T-helper 2 cell treated with Interferon-gamma antibody and Interleukin-4, amounts not matched to agents 5 μg/mL and 100 μg/mL, for 36 hours (primary cell): ENCODE results near the gene RRP15.

Experiments used
- DNase-seq: peaks from one replicate; pipeline ENCODE4 v3.0.0; 2021; ENCODE audit warnings: low spot score
- H3K27ac Mint-ChIP-seq: one replicate; pipeline ENCODE4 v1.8.0; 2021; ENCODE audit warnings: mild to moderate bottlenecking, mixed read lengths
- H3K27me3 Mint-ChIP-seq: one replicate; pipeline ENCODE4 v1.8.0; 2021; ENCODE audit warnings: low read depth, mixed read lengths
- H3K36me3 Mint-ChIP-seq: one replicate; pipeline ENCODE4 v1.8.0; 2021; ENCODE audit warnings: low read depth, mixed read lengths
- H3K4me1 Mint-ChIP-seq: one replicate; pipeline ENCODE4 v1.8.0; 2021; ENCODE audit warnings: low read depth, mixed read lengths
- H3K4me3 Mint-ChIP-seq: one replicate; pipeline ENCODE4 v1.8.0; 2022; ENCODE audit warnings: mild to moderate bottlenecking, moderate library complexity, mixed read lengths
- H3K9me3 Mint-ChIP-seq: one replicate; pipeline ENCODE4 v1.8.0; 2021; ENCODE audit warnings: mixed read lengths

The RRP15 gene

GRCh38 chr1:218336328-218336727 lies 51.2 kb downstream of the RRP15 start:
- Mint-ChIP-seq H3K4me3 (no peak overlapping the region), H3K27ac (no peak overlapping the region), H3K9me3 (no peaks in the 10 kb centered on the region), H3K36me3 (peaks cover 5% of the 10 kb centered on the region), H3K4me1 (no peaks in the 10 kb centered on the region), H3K27me3 (peaks cover 4% of the 10 kb centered on the region)
- DNase-seq, result no peak

GRCh38 chr1:218339267-218339831 lies 54.3 kb downstream of the RRP15 start:
- Mint-ChIP-seq H3K27ac (no peak overlapping the region), H3K9me3 (no peaks in the 10 kb centered on the region), H3K4me1 (peaks cover 2% of the 10 kb centered on the region), H3K27me3 (peaks cover 10% of the 10 kb centered on the region), H3K4me3 (no peak overlapping the region), H3K36me3 (no peaks in the 10 kb centered on the region)
- no peak for DNase-seq

GRCh38 chr1:218341325-218341724 lies 56.2 kb downstream of the RRP15 start:
- no peak for DNase-seq
- Mint-ChIP-seq H3K27me3 (peaks cover 15% of the 10 kb centered on the region), H3K4me3 (no peak overlapping the region), H3K36me3 (no peaks in the 10 kb centered on the region), H3K4me1 (peaks cover 4% of the 10 kb centered on the region), H3K9me3 (no peaks in the 10 kb centered on the region), H3K27ac (no peak overlapping the region)

GRCh38 chr1:218342091-218342490 lies 57.0 kb downstream of the RRP15 start:
- Mint-ChIP-seq H3K9me3 (no peaks in the 10 kb centered on the region), H3K4me1 (peaks cover 11% of the 10 kb centered on the region), H3K36me3 (no peaks in the 10 kb centered on the region), H3K27me3 (peaks cover 22% of the 10 kb centered on the region), H3K4me3 (no peak overlapping the region), H3K27ac (no peak overlapping the region)
- DNase-seq, result no peak

- Mint-ChIP-seq H3K36me3 (no peaks in the 10 kb centered on the region), H3K4me3 (no peak within 1 kb of the TSS), H3K4me1 (peaks cover 15% of the 10 kb centered on the region), H3K27ac (no peak within 1 kb of the TSS), H3K9me3 (no peaks in the 10 kb centered on the region), H3K27me3 (peaks cover 49% of the 10 kb centered on the region)
- DNase-seq, result peak; percentile 10
These were observed 60.0 kb downstream of the RRP15 start, which contains the start of gene TGFB2 for GRCh38 chr1:218344814-218345672. TGFB2 (plus strand) TSS chr1:218345336; CDS start chr1:218346702, 1,366 bp downstream.

GRCh38 chr1:218345673-218346390 lies 60.7 kb downstream of the RRP15 start:
- no peak overlapping the region for H3K27ac Mint-ChIP-seq
- H3K4me3 Mint-ChIP-seq, result no peak overlapping the region
- no peaks in the 10 kb centered on the region for H3K36me3 Mint-ChIP-seq
- DNase-seq, result peak; percentile 8
- peaks cover 53% of the 10 kb centered on the region for H3K27me3 Mint-ChIP-seq
- peaks cover 15% of the 10 kb centered on the region for H3K4me1 Mint-ChIP-seq
- H3K9me3 Mint-ChIP-seq, result no peaks in the 10 kb centered on the region

- peaks cover 58% of the 10 kb centered on the region for H3K27me3 Mint-ChIP-seq
- H3K27ac Mint-ChIP-seq, result no peak overlapping the region
These were observed 61.5 kb downstream of the RRP15 start for GRCh38 chr1:218346391-218347204.

GRCh38 chr1:218347336-218347722 lies 62.2 kb downstream of the RRP15 start:
- DNase-seq, result no peak
- H3K9me3 Mint-ChIP-seq, result no peaks in the 10 kb centered on the region
- no peak overlapping the region for H3K27ac Mint-ChIP-seq
- H3K36me3 Mint-ChIP-seq, result no peaks in the 10 kb centered on the region
- H3K27me3 Mint-ChIP-seq, result peaks cover 58% of the 10 kb centered on the region
- peaks cover 21% of the 10 kb centered on the region for H3K4me1 Mint-ChIP-seq
- no peak overlapping the region for H3K4me3 Mint-ChIP-seq

More at GRCh38 chr1:218346391-218347204, 61.5 kb downstream of the RRP15 start:
- Mint-ChIP-seq H3K36me3 (no peaks in the 10 kb centered on the region), H3K4me3 (no peak overlapping the region), H3K4me1 (peaks cover 20% of the 10 kb centered on the region), H3K9me3 (no peaks in the 10 kb centered on the region)
- DNase-seq, result no peak

- Mint-ChIP-seq H3K9me3 (no peaks in the 10 kb centered on the region), H3K36me3 (no peaks in the 10 kb centered on the region), H3K27me3 (peaks cover 60% of the 10 kb centered on the region), H3K4me1 (peaks cover 21% of the 10 kb centered on the region), H3K27ac (peak overlapping the region; percentile 11), H3K4me3 (no peak overlapping the region)
- DNase-seq, result no peak
These were observed 62.9 kb downstream of the RRP15 start for GRCh38 chr1:218347723-218348627.

- no peaks in the 10 kb centered on the region for H3K9me3 Mint-ChIP-seq
- H3K36me3 Mint-ChIP-seq, result no peaks in the 10 kb centered on the region
- peaks cover 21% of the 10 kb centered on the region for H3K4me1 Mint-ChIP-seq
- H3K27ac Mint-ChIP-seq, result no peak overlapping the region
- H3K4me3 Mint-ChIP-seq, result no peak overlapping the region
- DNase-seq, result no peak
- peaks cover 64% of the 10 kb centered on the region for H3K27me3 Mint-ChIP-seq
These were observed 63.6 kb downstream of the RRP15 start for GRCh38 chr1:218348628-218349071.

GRCh38 chr1:218349348-218350034 lies 64.4 kb downstream of the RRP15 start:
- Mint-ChIP-seq H3K9me3 (no peaks in the 10 kb centered on the region), H3K4me3 (no peak overlapping the region), H3K4me1 (peaks cover 21% of the 10 kb centered on the region), H3K36me3 (no peaks in the 10 kb centered on the region), H3K27ac (no peak overlapping the region), H3K27me3 (peaks cover 68% of the 10 kb centered on the region)
- no peak for DNase-seq

GRCh38 chr1:218350035-218350525 lies 65.0 kb downstream of the RRP15 start:
- Mint-ChIP-seq H3K27ac (no peak overlapping the region), H3K4me1 (peaks cover 21% of the 10 kb centered on the region), H3K4me3 (no peak overlapping the region), H3K27me3 (peaks cover 68% of the 10 kb centered on the region), H3K9me3 (no peaks in the 10 kb centered on the region), H3K36me3 (no peaks in the 10 kb centered on the region)
- DNase-seq, result no peak
